MCF 10A (cell line): ENCODE measurements around the gene ADGRG6. TPM values are rescaled to one million over a fixed set of nuclear protein-coding genes. Genes with fewer than 3 reads are reported as not detected.

Experiments
- BruUV-seq: library from RNA; stranded (reverse); fragments of 400-500 nt; replicated peaks from 2 replicates; lab custom pipeline; 2021; lab: Mats Ljungman, UMichigan
- CTCF ChIA-PET: fragments of 300-600 bp; sonication (Branson Sonifier 250); formaldehyde crosslinking; extraction: SDS; loops from one replicate; lab custom pipeline; 2021; ENCODE audit warnings: antibody characterized with exemption, inconsistent platforms; lab: Yijun Ruan, JAX
- POLR2A ChIA-PET: fragments of 300-600, 350-650 bp; sonication (Branson Sonifier 250); formaldehyde crosslinking; extraction: SDS; loops from one replicate; lab custom pipeline; 2020; ENCODE audit warnings: antibody characterized with exemption, inconsistent platforms; lab: Yijun Ruan, JAX
- DNase-seq: peaks from one replicate; pipeline ENCODE4 v3.0.0-alpha.2; 2018; ENCODE audit not compliant: unreplicated experiment
- H3K27ac Mint-ChIP-seq: one replicate; pipeline ENCODE4 v1.8.0; 2022; ENCODE audit warnings: mild to moderate bottlenecking, low read depth, mixed read lengths; ENCODE audit not compliant: unreplicated experiment
- H3K27me3 Mint-ChIP-seq: one replicate; pipeline ENCODE4 v1.8.0; 2022; ENCODE audit warnings: mixed read lengths; ENCODE audit not compliant: insufficient read depth, unreplicated experiment
- H3K36me3 Mint-ChIP-seq: one replicate; pipeline ENCODE4 v1.8.0; 2022; ENCODE audit warnings: mild to moderate bottlenecking, moderate library complexity, mixed read lengths; ENCODE audit not compliant: insufficient read depth, unreplicated experiment
- H3K4me1 Mint-ChIP-seq: one replicate; pipeline ENCODE4 v1.8.0; 2022; ENCODE audit warnings: mixed read lengths; ENCODE audit not compliant: insufficient read depth, unreplicated experiment
- H3K4me3 Mint-ChIP-seq: one replicate; pipeline ENCODE4 v1.8.0; 2022; ENCODE audit warnings: mild to moderate bottlenecking, moderate library complexity, mixed read lengths; ENCODE audit not compliant: unreplicated experiment
- H3K9me3 Mint-ChIP-seq: one replicate; pipeline ENCODE4 v1.8.0; 2022; ENCODE audit warnings: mixed read lengths; ENCODE audit not compliant: unreplicated experiment
- intact Hi-C: fragments of 100-400 bp; cut with micrococcal nuclease; formaldehyde crosslinking; loops from 2 replicates; pipeline ENCODE4 v1.14.1; 2022
- total RNA-seq: library from RNA; stranded (reverse); gene quantifications from 2 replicates; pipeline ENCODE4 v1.2.3, GENCODE V29; 2022
- TF ChIP-seq, protein P1 (sequence below): fragments of 200-600 bp; IDR thresholded peaks from one replicate; pipeline ENCODE4 v1.8.0; 2022; ENCODE audit warnings: antibody characterized with exemption, mild to moderate bottlenecking; ENCODE audit not compliant: unreplicated experiment

ADGRG6 gene
- total RNA-seq, 1 experiment from 2014 or later, result 44.2 TPM

GRCh38 chr6:142284419-142284818 lies 17.4 kb upstream of the ADGRG6 start:
- TF ChIP-seq, protein P1, sequence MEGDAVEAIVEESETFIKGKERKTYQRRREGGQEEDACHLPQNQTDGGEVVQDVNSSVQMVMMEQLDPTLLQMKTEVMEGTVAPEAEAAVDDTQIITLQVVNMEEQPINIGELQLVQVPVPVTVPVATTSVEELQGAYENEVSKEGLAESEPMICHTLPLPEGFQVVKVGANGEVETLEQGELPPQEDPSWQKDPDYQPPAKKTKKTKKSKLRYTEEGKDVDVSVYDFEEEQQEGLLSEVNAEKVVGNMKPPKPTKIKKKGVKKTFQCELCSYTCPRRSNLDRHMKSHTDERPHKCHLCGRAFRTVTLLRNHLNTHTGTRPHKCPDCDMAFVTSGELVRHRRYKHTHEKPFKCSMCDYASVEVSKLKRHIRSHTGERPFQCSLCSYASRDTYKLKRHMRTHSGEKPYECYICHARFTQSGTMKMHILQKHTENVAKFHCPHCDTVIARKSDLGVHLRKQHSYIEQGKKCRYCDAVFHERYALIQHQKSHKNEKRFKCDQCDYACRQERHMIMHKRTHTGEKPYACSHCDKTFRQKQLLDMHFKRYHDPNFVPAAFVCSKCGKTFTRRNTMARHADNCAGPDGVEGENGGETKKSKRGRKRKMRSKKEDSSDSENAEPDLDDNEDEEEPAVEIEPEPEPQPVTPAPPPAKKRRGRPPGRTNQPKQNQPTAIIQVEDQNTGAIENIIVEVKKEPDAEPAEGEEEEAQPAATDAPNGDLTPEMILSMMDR, result no peak
- Mint-ChIP-seq H3K27ac (no peak overlapping the region), H3K36me3 (no peaks in the 10 kb centered on the region), H3K27me3 (no peaks in the 10 kb centered on the region), H3K4me3 (no peak overlapping the region), H3K9me3 (peaks cover 15% of the 10 kb centered on the region), H3K4me1 (peaks cover 6% of the 10 kb centered on the region)
- DNase-seq, result no peak
- ChIA-PET CTCF (interaction anchor here (0.6 kb wide), 1 partner anchor 28 kb away, joined by 3 read pairs; no protein-coding TSS in a partner anchor), POLR2A (no interaction called here)
- no TSS peak for BruUV-seq
- intact Hi-C loops, result no loop called here

GRCh38 chr6:142285235-142286087 lies 16.3 kb upstream of the ADGRG6 start:
- no peak for DNase-seq
- no TSS peak for BruUV-seq
- Mint-ChIP-seq H3K36me3 (no peaks in the 10 kb centered on the region), H3K4me3 (no peak overlapping the region), H3K27me3 (no peaks in the 10 kb centered on the region), H3K9me3 (peaks cover 15% of the 10 kb centered on the region), H3K4me1 (no peaks in the 10 kb centered on the region), H3K27ac (no peak overlapping the region)
- intact Hi-C loops, result no loop called here
- TF ChIP-seq, protein P1, result no peak
- ChIA-PET POLR2A (interaction anchor here (0.6 to 1.7 kb wide), 4 partner anchors 8 to 146 kb away, joined by 3 to 7 read pairs (median 4); partner anchors contain the start of gene ADGRG6), CTCF (interaction anchor here (0.6 to 1.6 kb wide), 5 partner anchors 15 to 78 kb away, joined by 3 to 5 read pairs (median 4); partner anchors contain the start of gene ADGRG6)

DNA sequence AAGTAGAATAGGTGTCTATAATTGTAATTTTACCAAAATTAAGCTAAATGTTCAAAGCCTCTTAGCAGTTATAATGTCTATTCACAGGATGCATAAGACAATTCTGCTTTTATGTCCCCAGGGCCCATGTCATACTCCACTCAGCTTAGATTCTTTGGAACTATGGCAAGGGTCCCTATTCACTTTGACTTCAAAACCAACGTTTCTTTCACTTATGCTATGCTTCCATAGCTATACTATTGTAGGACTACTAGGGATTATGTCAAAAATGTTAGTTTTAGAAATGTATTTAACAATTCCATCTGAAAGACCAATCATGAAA lies 15.8 kb upstream of the ADGRG6 start:
- intact Hi-C loops, result no loop called here
- Mint-ChIP-seq H3K27me3 (no peaks in the 10 kb centered on the region), H3K36me3 (no peaks in the 10 kb centered on the region), H3K4me3 (no peak overlapping the region), H3K9me3 (peaks cover 15% of the 10 kb centered on the region), H3K4me1 (no peaks in the 10 kb centered on the region), H3K27ac (no peak overlapping the region)
- TF ChIP-seq, protein P1, result no peak
- no TSS peak for BruUV-seq
- no peak for DNase-seq
- ChIA-PET CTCF (interaction anchor here (1.4 to 1.6 kb wide), 2 partner anchors 14 to 78 kb away, joined by 3 to 4 read pairs; no protein-coding TSS in a partner anchor), POLR2A (interaction anchor here (0.6 to 1.7 kb wide), 4 partner anchors 9 to 147 kb away, joined by 3 to 7 read pairs (median 4); partner anchors contain the start of gene ADGRG6)

- no TSS peak for BruUV-seq
- Mint-ChIP-seq H3K27me3 (no peaks in the 10 kb centered on the region), H3K36me3 (no peaks in the 10 kb centered on the region), H3K27ac (no peak overlapping the region), H3K4me3 (no peak overlapping the region), H3K9me3 (peaks cover 1% of the 10 kb centered on the region), H3K4me1 (no peaks in the 10 kb centered on the region)
- POLR2A ChIA-PET, result no interaction called here
- no peak for DNase-seq
- TF ChIP-seq, protein P1, result no peak
- intact Hi-C loops, result no loop called here
- CTCF ChIA-PET, result interaction anchor here (2.2 kb wide), 1 partner anchor 11 kb away, joined by 7 read pairs; no protein-coding TSS in a partner anchor
Measured at GRCh38 chr6:142289687-142290086, 12.1 kb upstream of the ADGRG6 start.
